SJSA1 (cell line): ENCODE data around the gene RASGRF2. TPM values are rescaled to one million over a fixed set of nuclear protein-coding genes. Genes with fewer than 3 reads are reported as not detected.

Experiments used
- DNase-seq, 2 experiments: peaks; one replicate each; pipeline ENCODE4 v3.0.0-alpha.2; 2015 to 2020; ENCODE audit warnings: low spot score in 2 of 2, low read depth in 1 of 2
- H3K27ac ChIP-seq: fragments of 250-450 bp; sonication (Bioruptor Pico); 2 replicates; pipeline ENCODE4 v1.5.1; 2020; ENCODE audit warnings: mild to moderate bottlenecking, moderate library complexity
- H3K27me3 ChIP-seq: fragments of 250-450 bp; sonication (Bioruptor Pico); replicated peaks from 2 replicates; pipeline ENCODE4 v1.5.1; 2020; ENCODE audit warnings: mild to moderate bottlenecking, moderate library complexity
- H3K36me3 ChIP-seq: fragments of 250-450 bp; sonication (Bioruptor Pico); 2 replicates; pipeline ENCODE4 v1.5.1; 2020; ENCODE audit warnings: mild to moderate bottlenecking
- H3K4me1 ChIP-seq: fragments of 250-450 bp; sonication (Bioruptor Pico); replicated peaks from 2 replicates; pipeline ENCODE4 v1.6.1; 2021; ENCODE audit warnings: mild to moderate bottlenecking
- H3K4me3 ChIP-seq: fragments of 250-450 bp; sonication (Bioruptor Pico); 2 replicates; pipeline ENCODE4 v1.5.1; 2020; ENCODE audit warnings: mild to moderate bottlenecking
- H3K9me3 ChIP-seq: fragments of 250-450 bp; sonication (Bioruptor Pico); replicated peaks from 2 replicates; pipeline ENCODE4 v1.5.1; 2020; ENCODE audit warnings: mild to moderate bottlenecking
- total RNA-seq: library from RNA; depleted of rRNA; stranded (reverse); fragments of >200 nt; shearing (Covaris generic); gene quantifications from 2 replicates; pipeline ENCODE4 v1.2.3, GENCODE V29; 2014

RASGRF2 gene
- total RNA-seq, 1 experiment from 2014 or later, result 12.5 TPM

GRCh38 chr5:81067406-81067805, 107.2 kb downstream of the RASGRF2 start:
- no peaks in the 10 kb centered on the region for H3K9me3 ChIP-seq
- H3K36me3 ChIP-seq, result peaks cover 9% of the 10 kb centered on the region; the same call in 1 of the 2 replicates
- no peak overlapping the region for H3K27ac ChIP-seq
- H3K4me3 ChIP-seq, result no peak overlapping the region
- H3K27me3 ChIP-seq, result no peaks in the 10 kb centered on the region
- H3K4me1 ChIP-seq, result peaks cover 11% of the 10 kb centered on the region
- no peak for DNase-seq

DNA sequence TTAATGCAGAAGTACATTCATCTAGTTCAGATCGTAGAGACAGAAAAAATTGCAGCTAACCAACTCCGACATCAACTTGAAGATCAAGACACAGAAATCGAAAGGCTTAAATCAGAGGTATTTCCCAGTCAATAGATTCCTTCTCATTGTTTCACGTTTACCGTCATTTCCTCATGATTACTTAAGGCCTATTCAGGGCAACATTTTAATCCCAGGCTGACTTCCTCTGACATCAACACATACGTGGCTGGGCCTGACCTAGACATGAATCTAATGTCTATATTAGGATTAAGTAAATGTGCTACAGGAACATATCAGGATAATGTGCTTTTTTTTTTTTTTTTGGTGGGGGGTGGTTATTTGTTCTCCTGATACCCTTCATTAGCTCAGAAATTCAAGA, 107.9 kb downstream of the RASGRF2 start:
- no peak for DNase-seq
- Histone ChIP-seq H3K9me3 (no peaks in the 10 kb centered on the region), H3K4me1 (peaks cover 7% of the 10 kb centered on the region; the same call in 1 of the 2 replicates), H3K4me3 (no peak overlapping the region), H3K27me3 (no peaks in the 10 kb centered on the region), H3K36me3 (peaks cover 9% of the 10 kb centered on the region; the same call in 1 of the 2 replicates), H3K27ac (no peak overlapping the region)

DNA sequence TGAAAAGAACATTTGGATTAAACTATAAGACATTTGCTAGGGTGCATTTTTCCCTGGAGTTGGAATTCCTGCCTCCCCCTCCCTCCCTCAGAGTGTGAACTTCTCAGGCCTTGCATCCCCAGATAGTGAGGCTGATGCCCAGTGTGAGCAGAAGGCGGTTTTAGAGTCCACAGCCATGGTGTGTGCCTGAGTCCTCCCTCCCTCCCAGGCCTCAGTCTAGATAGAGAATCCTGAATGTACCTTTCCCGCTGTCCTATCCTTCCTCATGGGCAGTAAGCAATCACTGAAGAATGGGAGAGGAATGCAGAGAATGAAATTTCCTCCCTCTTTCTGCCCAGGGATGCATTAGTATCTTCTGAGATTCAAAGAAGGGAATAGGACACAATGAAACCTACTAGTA, 108.5 kb downstream of the RASGRF2 start:
- H3K4me3 ChIP-seq, result no peak overlapping the region
- peaks cover 9% of the 10 kb centered on the region; the same call in 1 of the 2 replicates for H3K36me3 ChIP-seq
- peaks cover 7% of the 10 kb centered on the region; the same call in 1 of the 2 replicates for H3K4me1 ChIP-seq
- H3K9me3 ChIP-seq, result no peaks in the 10 kb centered on the region
- DNase-seq, result no peak
- H3K27ac ChIP-seq, result no peak overlapping the region
- no peaks in the 10 kb centered on the region for H3K27me3 ChIP-seq

DNA sequence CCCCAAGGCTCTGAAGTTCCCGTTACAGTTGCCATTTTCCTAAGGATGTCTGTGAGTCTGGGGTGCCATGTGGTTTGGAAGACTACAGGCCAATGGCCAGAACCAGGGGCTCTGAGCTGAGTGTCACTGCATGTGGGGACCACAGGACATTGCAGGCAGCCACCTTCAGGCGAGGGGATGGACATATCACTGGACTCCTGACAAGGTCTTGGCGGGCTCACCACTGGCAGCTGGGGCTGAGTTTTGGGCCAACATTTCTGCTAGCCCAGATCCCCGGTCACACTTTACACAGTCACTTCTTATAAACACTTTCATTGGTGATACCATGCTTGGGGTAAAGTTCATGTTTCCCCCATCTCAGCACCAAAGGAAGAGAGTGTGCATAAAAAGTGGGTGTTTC, 109.8 kb downstream of the RASGRF2 start:
- H3K4me3 ChIP-seq, result no peak overlapping the region
- H3K9me3 ChIP-seq, result no peaks in the 10 kb centered on the region

DNA sequence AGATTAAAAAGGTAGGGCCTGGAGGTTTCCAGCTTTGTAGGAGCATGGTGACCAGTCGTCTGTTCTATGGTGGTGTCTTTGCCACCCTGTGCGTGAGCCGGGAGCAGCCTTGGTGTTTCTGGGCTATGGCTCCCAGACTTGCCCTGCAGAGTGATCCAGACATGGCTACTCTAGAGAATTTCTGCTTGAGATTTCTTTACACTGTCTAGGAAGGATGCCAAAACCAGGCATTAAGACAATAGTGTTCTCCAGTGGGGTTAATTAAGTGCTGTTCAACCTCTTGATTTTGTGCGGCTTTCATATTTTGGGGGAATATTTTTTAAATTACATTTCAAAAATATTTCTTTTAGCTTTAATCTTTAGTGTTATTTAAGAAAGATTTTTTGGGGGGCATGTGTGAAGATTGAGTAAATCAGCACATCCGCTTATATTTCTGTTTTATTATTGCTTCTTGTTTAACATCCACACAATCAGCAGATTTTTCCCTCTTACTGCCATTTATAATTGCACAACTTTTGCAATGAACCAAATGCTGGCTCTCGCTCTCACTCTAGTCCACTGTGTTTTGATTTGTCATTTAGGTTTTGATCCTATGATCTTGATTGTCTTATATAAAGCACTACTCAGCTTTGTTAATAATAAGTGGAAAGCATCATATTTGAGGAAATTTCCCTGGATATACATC, 110.5 kb downstream of the RASGRF2 start:
- no peaks in the 10 kb centered on the region for H3K4me1 ChIP-seq
- H3K9me3 ChIP-seq, result no peaks in the 10 kb centered on the region
- no peak overlapping the region for H3K4me3 ChIP-seq
- no peak for DNase-seq
- peaks cover 9% of the 10 kb centered on the region; the same call in 1 of the 2 replicates for H3K36me3 ChIP-seq
- no peak overlapping the region for H3K27ac ChIP-seq
- H3K27me3 ChIP-seq, result 0 out of 2 replicates have a peak, but pooled peaks cover 3% of the 10 kb centered on the region

More for the DNA sequence above, 109.8 kb downstream of the RASGRF2 start:
- Histone ChIP-seq H3K27me3 (0 out of 2 replicates have a peak, but pooled peaks cover 3% of the 10 kb centered on the region), H3K4me1 (peaks cover 7% of the 10 kb centered on the region; the same call in 1 of the 2 replicates), H3K36me3 (peaks cover 9% of the 10 kb centered on the region; the same call in 1 of the 2 replicates), H3K27ac (no peak overlapping the region)
- no peak for DNase-seq

DNA sequence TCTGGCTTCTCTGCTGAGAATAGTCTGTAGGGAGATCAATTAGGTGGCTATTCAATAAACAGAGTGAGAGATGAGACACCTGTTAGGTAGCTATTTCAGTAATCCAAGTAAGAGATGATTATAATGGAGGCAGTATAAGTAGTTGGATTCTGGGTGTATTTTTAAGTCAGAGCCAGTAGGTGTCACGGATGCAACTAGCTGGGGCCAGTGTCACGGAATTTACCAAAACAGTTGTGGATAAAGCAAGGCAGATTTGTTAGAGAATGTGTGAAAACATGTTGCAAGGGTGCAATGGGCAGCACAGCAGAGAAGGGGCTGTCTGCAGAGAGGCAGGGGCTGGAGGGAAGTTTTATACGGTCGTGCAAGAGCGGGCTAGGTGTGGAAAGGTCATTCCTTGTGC, 114.9 kb downstream of the RASGRF2 start:
- H3K4me1 ChIP-seq, result no peaks in the 10 kb centered on the region
- DNase-seq, result no peak
- H3K4me3 ChIP-seq, result no peak overlapping the region
- no peak overlapping the region for H3K27ac ChIP-seq
- no peaks in the 10 kb centered on the region for H3K9me3 ChIP-seq
- 0 out of 2 replicates have a peak, but pooled peaks cover 3% of the 10 kb centered on the region for H3K27me3 ChIP-seq
- no peaks in the 10 kb centered on the region for H3K36me3 ChIP-seq

DNA sequence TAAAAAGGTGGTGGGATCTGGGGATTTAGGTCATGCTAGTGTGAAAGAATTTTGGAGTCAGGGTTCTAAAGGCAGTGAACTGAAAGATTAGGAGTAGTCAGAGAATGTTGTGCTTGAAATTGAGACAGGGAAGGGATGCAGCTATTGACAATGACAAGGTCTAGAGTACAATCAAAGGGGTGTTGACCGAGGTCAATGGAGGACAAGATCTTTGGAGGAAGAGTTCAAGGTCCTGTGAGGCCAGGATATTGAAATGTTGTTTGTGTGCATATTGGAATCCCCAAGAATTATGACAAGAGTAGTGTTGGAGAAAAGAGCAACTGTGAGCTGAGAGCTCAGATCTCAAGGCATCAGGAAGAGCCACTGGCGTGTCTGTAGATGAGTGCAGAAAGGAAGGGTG, 116.9 kb downstream of the RASGRF2 start:
- Histone ChIP-seq H3K27ac (no peak overlapping the region), H3K36me3 (peaks cover 3% of the 10 kb centered on the region; the same call in 1 of the 2 replicates), H3K9me3 (no peaks in the 10 kb centered on the region), H3K27me3 (0 out of 2 replicates have a peak, but pooled peaks cover 3% of the 10 kb centered on the region), H3K4me3 (no peak overlapping the region), H3K4me1 (peaks cover 10% of the 10 kb centered on the region)
- DNase-seq, result no peak

- no peak overlapping the region for H3K4me3 ChIP-seq
- 0 out of 2 replicates have a peak, but pooled peaks cover 3% of the 10 kb centered on the region for H3K27me3 ChIP-seq
- H3K9me3 ChIP-seq, result no peaks in the 10 kb centered on the region
- H3K4me1 ChIP-seq, result peaks cover 10% of the 10 kb centered on the region
- no peak overlapping the region for H3K27ac ChIP-seq
- DNase-seq, result no peak
- peaks cover 3% of the 10 kb centered on the region; the same call in 1 of the 2 replicates for H3K36me3 ChIP-seq
These were observed 118.8 kb downstream of the RASGRF2 start for GRCh38 chr5:81078930-81079329.

- Histone ChIP-seq H3K9me3 (no peaks in the 10 kb centered on the region), H3K4me1 (peaks cover 10% of the 10 kb centered on the region), H3K4me3 (no peak overlapping the region), H3K36me3 (peaks cover 6% of the 10 kb centered on the region; the same call in 1 of the 2 replicates), H3K27me3 (no peaks in the 10 kb centered on the region), H3K27ac (no peak overlapping the region)
- DNase-seq, result no peak
These were observed 120.8 kb downstream of the RASGRF2 start for GRCh38 chr5:81080809-81081460.

- peaks cover 10% of the 10 kb centered on the region for H3K4me1 ChIP-seq
- H3K27ac ChIP-seq, result no peak overlapping the region
- H3K4me3 ChIP-seq, result no peak overlapping the region
- H3K27me3 ChIP-seq, result no peaks in the 10 kb centered on the region
- peak in 1 of 2 experiments; percentile 23 for DNase-seq
- H3K9me3 ChIP-seq, result no peaks in the 10 kb centered on the region
- H3K36me3 ChIP-seq, result peaks cover 6% of the 10 kb centered on the region; the same call in 1 of the 2 replicates
These were observed 121.3 kb downstream of the RASGRF2 start for GRCh38 chr5:81081461-81081835.

DNA sequence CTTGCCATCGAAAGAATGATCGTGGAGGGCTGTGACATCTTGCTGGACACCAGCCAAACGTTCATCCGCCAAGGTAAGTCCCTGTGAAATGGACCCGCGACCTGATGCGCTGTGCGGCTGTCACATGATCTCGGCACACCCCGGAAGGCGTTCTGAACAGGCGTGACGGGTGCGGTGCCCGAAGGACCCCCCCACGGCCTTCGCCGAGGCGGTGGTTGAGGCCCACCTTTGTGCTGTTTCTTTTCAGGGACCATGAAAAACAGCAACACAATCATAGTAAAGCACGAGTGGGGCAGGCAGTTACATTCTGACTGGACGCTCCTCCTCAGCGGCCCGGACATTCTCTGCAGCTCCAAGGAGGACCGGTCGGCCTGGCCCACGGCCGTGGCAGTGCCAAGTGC, 126.7 kb downstream of the RASGRF2 start:
- H3K36me3 ChIP-seq, result peaks cover 3% of the 10 kb centered on the region; the same call in 1 of the 2 replicates
- H3K9me3 ChIP-seq, result no peaks in the 10 kb centered on the region
- DNase-seq, result no peak
- H3K27me3 ChIP-seq, result no peaks in the 10 kb centered on the region
- no peak overlapping the region for H3K27ac ChIP-seq
- H3K4me3 ChIP-seq, result no peak overlapping the region
- no peaks in the 10 kb centered on the region for H3K4me1 ChIP-seq

GRCh38 chr5:81091199-81091598, 131.0 kb downstream of the RASGRF2 start:
- Histone ChIP-seq H3K27ac (no peak overlapping the region), H3K27me3 (no peaks in the 10 kb centered on the region), H3K36me3 (no peaks in the 10 kb centered on the region; the same call in 1 of the 2 replicates), H3K4me3 (no peak overlapping the region), H3K4me1 (no peaks in the 10 kb centered on the region), H3K9me3 (no peaks in the 10 kb centered on the region)
- no peak for DNase-seq

DNA sequence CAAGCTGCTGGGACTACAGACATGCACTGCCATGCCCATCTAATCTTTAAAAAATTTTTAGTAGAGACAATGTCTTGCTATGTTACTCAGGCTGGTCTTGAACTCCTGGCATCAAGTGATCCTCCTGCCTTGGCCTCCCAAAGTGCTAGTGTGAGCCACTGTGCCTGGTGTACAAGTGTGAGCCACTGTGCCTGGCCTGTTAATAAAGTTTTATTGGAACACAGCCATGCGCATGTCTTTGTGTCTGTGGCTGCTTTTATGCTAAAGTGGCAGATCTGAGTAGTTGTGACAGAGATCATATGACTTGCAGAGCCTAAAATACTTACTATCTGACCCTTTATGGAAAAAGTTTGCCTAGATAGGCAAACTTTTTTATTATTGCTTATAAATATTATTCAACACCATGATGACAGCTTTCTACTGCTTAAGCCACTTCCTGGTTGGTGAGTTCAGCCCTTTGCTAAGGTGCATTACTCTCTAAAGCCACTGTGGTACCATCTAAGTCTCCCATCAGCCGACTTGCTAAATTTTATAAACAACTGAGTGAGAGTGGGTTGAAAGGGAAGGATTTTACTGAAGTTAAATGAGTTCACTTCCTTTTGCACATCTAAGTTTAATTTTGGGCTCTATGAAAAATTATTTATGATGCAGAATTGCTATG, 133.5 kb downstream of the RASGRF2 start:
- Histone ChIP-seq H3K4me1 (no peaks in the 10 kb centered on the region), H3K4me3 (no peak overlapping the region), H3K27ac (no peak overlapping the region), H3K36me3 (no peaks in the 10 kb centered on the region), H3K27me3 (no peaks in the 10 kb centered on the region), H3K9me3 (no peaks in the 10 kb centered on the region)
- DNase-seq, result no peak

- Histone ChIP-seq H3K4me1 (no peaks in the 10 kb centered on the region), H3K4me3 (no peak overlapping the region), H3K27ac (no peak overlapping the region), H3K27me3 (no peaks in the 10 kb centered on the region), H3K36me3 (no peaks in the 10 kb centered on the region), H3K9me3 (no peaks in the 10 kb centered on the region)
- DNase-seq, result no peak
These were observed 135.7 kb downstream of the RASGRF2 start for GRCh38 chr5:81095835-81096234.
